AG04449 (cell line): ENCODE measurements around the gene CACNA1C.

ENCODE experiments used
- CTCF ChIA-PET: fragments of 350-600 bp; formaldehyde crosslinking; extraction: SDS; loops from one replicate; lab custom pipeline; 2021; ENCODE audit warnings: antibody characterized with exemption; lab: Yijun Ruan, JAX
- POLR2A ChIA-PET: fragments of 400-600, 350-600 bp; formaldehyde crosslinking; extraction: SDS; loops from one replicate; lab custom pipeline; 2020; ENCODE audit warnings: antibody characterized with exemption, inconsistent platforms; lab: Yijun Ruan, JAX
- DNase-seq: peaks from one replicate; pipeline ENCODE4 v3.0.0-alpha.2; 2010; ENCODE audit warnings: low read depth, low spot score
- H3K4me3 ChIP-seq: 2 replicates; pipeline ENCODE4 v1.5.1; 2011; ENCODE audit warnings: low read depth, mild to moderate bottlenecking, control low read depth, low read length
- CTCF ChIP-seq: IDR thresholded peaks from one replicate; pipeline ENCODE4 v1.5.1; 2011; ENCODE audit warnings: mild to moderate bottlenecking, moderate library complexity, low read length, control low read depth, inconsistent platforms; ENCODE audit not compliant: insufficient read depth; ENCODE audit errors: missing control alignments

CACNA1C gene

GRCh38 chr12:2076196-2076570, 23.4 kb downstream of the CACNA1C start:
- DNase-seq, result no peak
- POLR2A ChIA-PET, result no interaction called here
- no peak for TF ChIP-seq CTCF
- H3K4me3 ChIP-seq, result peak overlapping the region; percentile 19
- CTCF ChIA-PET, result interaction anchor here (0.6 kb wide), 1 partner anchor 9 kb away, joined by 3 read pairs; no protein-coding TSS in a partner anchor

GRCh38 chr12:2076728-2077127, 23.9 kb downstream of the CACNA1C start:
- no peak overlapping the region for H3K4me3 ChIP-seq
- POLR2A ChIA-PET, result no interaction called here
- DNase-seq, result no peak
- TF ChIP-seq CTCF, result no peak
- CTCF ChIA-PET, result interaction anchor here (0.6 kb wide), 1 partner anchor 9 kb away, joined by 3 read pairs; no protein-coding TSS in a partner anchor

- POLR2A ChIA-PET, result no interaction called here
- no peak for TF ChIP-seq CTCF
- CTCF ChIA-PET, result no interaction called here
- no peak overlapping the region for H3K4me3 ChIP-seq
- DNase-seq, result no peak
Observed at GRCh38 chr12:2080604-2081003, 27.8 kb downstream of the CACNA1C start.

- no peak for TF ChIP-seq CTCF
- CTCF ChIA-PET, result no interaction called here
- no peak overlapping the region for H3K4me3 ChIP-seq
- POLR2A ChIA-PET, result no interaction called here
- DNase-seq, result no peak
Observed at GRCh38 chr12:2082321-2082720, 29.5 kb downstream of the CACNA1C start.

- ChIA-PET POLR2A (no interaction called here), CTCF (interaction anchor here (0.7 to 1.3 kb wide), 3 partner anchors 8 to 208 kb away, joined by 3 read pairs; no protein-coding TSS in a partner anchor)
- no peak for DNase-seq
- H3K4me3 ChIP-seq, result no peak overlapping the region
- no peak for TF ChIP-seq CTCF
Observed at GRCh38 chr12:2083008-2083407, 30.2 kb downstream of the CACNA1C start.

GRCh38 chr12:2083561-2083960, 30.8 kb downstream of the CACNA1C start:
- no peak overlapping the region for H3K4me3 ChIP-seq
- no peak for TF ChIP-seq CTCF
- POLR2A ChIA-PET, result no interaction called here
- CTCF ChIA-PET, result interaction anchor here (0.7 to 2.4 kb wide), 5 partner anchors 9 to 557 kb away, joined by 3 to 13 read pairs (median 3); no protein-coding TSS in a partner anchor
- no peak for DNase-seq
